Tibial nerve (tissue), 3 donors: ENCODE measurements around the gene ZBTB8B.

ENCODE experiments used
- CTCF ChIP-seq, 5 experiments: fragments of 200-600 bp in 3 of 5; fragments of 450-650 bp in 2 of 5; sonication (generic) in 3 of 5; IDR thresholded peaks; one replicate each; pipeline ENCODE4 v1.5.1; 2016 to 2019; ENCODE audit warnings: antibody characterized with exemption in 5 of 5, mild to moderate bottlenecking in 3 of 5, moderate library complexity in 2 of 5
- POLR2A ChIP-seq, 2 donors: fragments of 450-650 bp; IDR thresholded peaks; one replicate each; pipeline ENCODE4 v1.6.1; 2017; ENCODE audit warnings: antibody characterized with exemption in 2 of 2, mild to moderate bottlenecking in 2 of 2, moderate library complexity in 2 of 2

GRCh38 chr1:32491386-32491785, 26.5 kb downstream of the ZBTB8B start:
- TF ChIP-seq CTCF (IDR thresholded peaks at IDR 0.05): no peak
- no peak for TF ChIP-seq POLR2A (IDR thresholded peaks at IDR 0.05)
